NCI-H1694 (cell line): Measurements from ENCODE around the gene GOLGA6L10.
"Not testable (repeated sequence)": the region's sequence is repeated elsewhere in the genome, so short reads cannot be mapped to it uniquely, and the experiment has no call there.

ENCODE experiments used
- DNase-seq: peaks from one replicate; lab custom pipeline; 2025; lab: John Stamatoyannopoulos, UW

GOLGA6L10 gene

GRCh38 chr15:82349375-82349774 lies at the start of gene GOLGA6L10:
TSS of gene GOLGA6L10 (minus strand) at chr15:82349475. CDS start at chr15:82349375, 100 bp downstream.
- not testable (repeated sequence) for DNase-seq

DNA sequence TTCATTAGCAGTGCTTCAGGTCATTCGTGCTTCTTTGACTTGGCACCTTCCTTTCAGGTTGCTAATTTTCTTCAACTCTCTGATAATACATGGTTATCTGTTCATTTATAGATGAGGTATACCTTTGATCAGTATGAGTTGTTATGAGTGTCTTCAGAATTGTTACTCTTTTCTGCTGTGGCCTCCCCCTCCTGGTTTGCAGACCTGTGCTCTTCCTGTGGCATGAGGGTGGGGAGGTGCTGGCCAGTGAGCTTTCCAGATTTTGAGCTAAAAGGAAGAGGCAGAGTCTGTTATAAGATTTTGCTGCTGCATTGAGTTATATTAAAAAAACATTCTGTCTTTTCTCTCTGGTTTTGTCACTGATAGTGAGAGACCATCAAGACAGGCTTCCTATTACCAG lies 49.5 kb upstream of the GOLGA6L10 start:
- no peak for DNase-seq

GRCh38 chr15:82397817-82398216 lies 48.5 kb upstream of the GOLGA6L10 start:
- DNase-seq: no peak

DNA sequence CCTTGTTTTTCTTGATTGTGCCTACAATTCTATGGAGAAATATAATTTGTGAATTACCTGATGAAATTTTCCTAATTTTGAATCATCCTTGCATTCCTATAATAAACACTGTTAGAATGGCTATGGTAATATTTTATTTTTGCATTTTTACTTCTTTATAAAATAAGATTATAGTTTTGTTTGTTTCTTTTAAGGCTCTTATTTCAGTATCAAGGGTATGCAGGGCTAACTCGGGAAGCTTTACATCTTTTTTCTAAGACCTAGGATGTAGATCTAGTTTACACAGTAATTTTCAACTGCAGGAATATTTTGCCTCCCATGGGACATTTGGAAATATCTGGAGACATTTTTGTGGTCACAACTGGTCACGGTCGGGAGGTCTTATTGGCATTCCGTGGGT lies 46.5 kb upstream of the GOLGA6L10 start:
- DNase-seq: not testable (repeated sequence)

DNA sequence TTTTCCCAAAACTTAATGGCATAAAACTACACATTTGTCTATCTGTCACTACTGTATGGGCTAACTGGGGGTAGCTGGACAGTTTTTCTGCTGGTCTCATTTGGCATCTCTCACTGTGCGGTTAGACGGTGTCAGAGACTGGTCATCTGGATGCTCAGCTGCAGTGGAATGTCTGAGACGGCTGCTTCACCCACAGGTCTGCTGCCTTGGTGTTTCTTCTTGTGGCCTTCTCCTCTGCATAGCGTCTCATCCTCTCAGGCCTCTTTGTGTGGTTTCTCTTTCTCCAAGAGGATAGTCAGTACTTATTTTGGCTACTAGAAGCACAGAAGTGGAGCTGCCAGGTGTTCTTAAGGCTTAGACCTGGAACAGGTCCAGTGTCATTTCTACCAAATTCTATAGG lies 44.4 kb upstream of the GOLGA6L10 start:
- no peak for DNase-seq

GRCh38 chr15:82392077-82392476 lies 42.8 kb upstream of the GOLGA6L10 start:
- DNase-seq: not testable (repeated sequence)

DNA sequence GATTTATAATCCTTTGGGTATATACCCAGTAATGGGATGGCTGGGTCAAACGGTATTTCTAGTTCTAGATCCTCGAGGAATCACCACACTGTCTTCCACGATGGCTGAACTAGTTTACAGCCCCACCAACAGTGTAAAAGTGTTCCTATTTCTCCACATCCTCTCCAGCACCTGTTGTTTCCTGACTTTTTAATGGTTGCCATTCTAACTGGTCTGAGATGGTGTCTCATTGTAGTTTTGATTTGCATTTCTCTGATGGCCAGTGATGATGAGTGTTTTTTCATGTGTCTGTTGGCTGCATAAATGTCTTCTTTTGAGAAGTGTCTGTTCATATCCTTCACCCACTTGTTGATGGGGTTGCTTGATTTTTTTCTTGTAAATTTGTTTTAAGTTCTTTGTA lies 40.9 kb upstream of the GOLGA6L10 start:
- not testable (repeated sequence) for DNase-seq

- not testable (repeated sequence) for DNase-seq
These were observed 37.9 kb upstream of the GOLGA6L10 start for GRCh38 chr15:82387209-82387608.

- DNase-seq: not testable (repeated sequence)
These were observed 32.2 kb upstream of the GOLGA6L10 start for GRCh38 chr15:82381330-82381955.

- not testable (repeated sequence) for DNase-seq
These were observed 30.3 kb upstream of the GOLGA6L10 start for GRCh38 chr15:82379552-82379951.

DNA sequence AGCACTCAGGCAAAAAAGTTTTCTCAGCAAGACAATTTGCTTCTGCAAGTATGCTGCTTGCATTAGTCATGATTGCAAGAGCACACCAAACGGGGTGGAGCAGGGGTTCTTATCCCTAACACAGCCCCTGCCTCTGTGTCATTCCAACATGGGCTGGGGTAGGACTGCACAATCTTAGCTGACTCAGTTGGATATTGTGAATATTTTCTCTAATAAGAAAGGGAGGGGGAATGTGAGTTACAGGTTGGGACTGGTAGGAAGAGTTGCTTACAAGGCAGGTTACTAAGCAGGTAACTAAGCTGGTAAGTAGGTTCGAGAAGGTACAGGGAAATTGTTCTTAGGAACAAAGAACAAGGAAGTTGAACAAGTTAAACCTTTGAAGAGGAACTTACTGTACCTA lies 24.4 kb upstream of the GOLGA6L10 start:
- not testable (repeated sequence) for DNase-seq

GRCh38 chr15:82371656-82372055 lies 22.4 kb upstream of the GOLGA6L10 start:
- no peak for DNase-seq

GRCh38 chr15:82367790-82368189 lies 18.5 kb upstream of the GOLGA6L10 start:
- not testable (repeated sequence) for DNase-seq

- DNase-seq: not testable (repeated sequence)
These were observed 16.5 kb upstream of the GOLGA6L10 start for GRCh38 chr15:82365692-82366323.

DNA sequence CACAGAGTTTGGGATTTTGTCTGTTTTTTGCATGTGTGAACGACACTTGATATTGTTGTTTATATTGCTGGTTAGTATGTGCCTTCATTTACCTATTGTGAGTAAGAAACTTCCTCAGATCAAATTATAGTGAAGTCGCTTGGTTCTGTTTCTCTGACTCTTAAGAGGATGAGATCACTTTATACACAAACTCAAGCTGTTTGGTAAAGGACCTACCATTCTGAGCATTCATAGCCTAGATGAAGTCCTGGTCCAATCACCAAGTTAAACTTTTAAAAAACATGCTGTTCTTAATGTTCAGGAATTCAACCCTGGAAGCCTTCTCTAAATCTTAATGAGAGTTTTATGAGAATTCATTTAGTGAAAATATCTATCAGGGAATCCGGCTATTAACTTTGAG lies 15.3 kb upstream of the GOLGA6L10 start:
- not testable (repeated sequence) for DNase-seq

- not testable (repeated sequence) for DNase-seq
These were observed 13.5 kb upstream of the GOLGA6L10 start for GRCh38 chr15:82362790-82363189.

DNA sequence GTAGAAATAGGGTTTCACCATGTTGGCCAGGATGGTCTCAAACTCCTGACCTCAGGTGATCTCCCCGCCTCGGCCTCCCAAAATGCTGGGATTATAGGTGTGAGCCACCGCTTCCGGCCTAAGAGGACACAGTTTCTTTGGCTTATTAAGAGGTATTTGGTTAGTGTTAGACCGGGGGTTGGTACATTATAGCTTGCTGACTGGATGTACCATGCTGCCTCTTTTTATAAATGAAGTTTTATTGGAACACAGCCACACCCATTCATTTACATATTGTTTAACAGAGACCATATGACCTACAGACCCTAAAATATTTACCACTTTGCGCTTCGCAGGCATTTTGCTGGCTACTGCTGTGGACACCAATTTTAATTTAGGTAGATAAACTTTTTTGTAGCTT lies 11.3 kb upstream of the GOLGA6L10 start:
- not testable (repeated sequence) for DNase-seq

GRCh38 chr15:82355055-82355454 lies 5.8 kb upstream of the GOLGA6L10 start:
- not testable (repeated sequence) for DNase-seq

DNA sequence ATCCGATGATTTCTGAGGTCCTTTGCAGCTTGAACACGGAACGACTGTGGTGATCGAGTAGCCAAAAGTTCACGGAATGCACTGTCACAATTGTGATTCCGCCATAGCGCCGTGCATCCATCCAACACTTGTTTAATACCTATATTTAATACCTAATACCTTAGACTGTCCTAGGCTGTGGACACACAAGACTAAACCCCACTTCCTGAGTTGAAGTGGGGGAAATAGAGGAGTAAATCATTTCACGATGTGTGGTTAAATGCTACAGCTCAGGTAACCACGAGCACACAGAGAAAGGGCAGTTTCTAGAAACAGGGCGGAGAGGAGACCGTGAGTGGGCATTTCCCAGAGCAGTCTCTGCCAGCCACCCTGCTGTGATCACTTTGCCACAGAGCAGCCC lies 5.3 kb upstream of the GOLGA6L10 start:
- DNase-seq: not testable (repeated sequence)

GRCh38 chr15:82347645-82348044 lies 1.6 kb downstream of the GOLGA6L10 start:
- not testable (repeated sequence) for DNase-seq

- DNase-seq: not testable (repeated sequence)
These were observed 4.1 kb downstream of the GOLGA6L10 start for GRCh38 chr15:82345176-82345575.

- not testable (repeated sequence) for DNase-seq
These were observed 4.9 kb downstream of the GOLGA6L10 start for GRCh38 chr15:82344421-82344820.

GRCh38 chr15:82343851-82344250 lies 5.4 kb downstream of the GOLGA6L10 start:
- DNase-seq: not testable (repeated sequence)
